Measurements from ENCODE around the gene KLHL5. TPM values are rescaled to one million over a fixed set of nuclear protein-coding genes. Genes with fewer than 3 reads are reported as not detected.

Gene KLHL5
- 60.8 and 86.6 TPM in 2 replicates for total RNA-seq

GRCh38 chr4:39062094-39062769, at the start of gene KLHL5:
KLHL5 (plus strand) TSS chr4:39062232; CDS start chr4:39062653, 421 bp downstream.

GRCh38 chr4:39032218-39033085, 29.6 kb upstream of the KLHL5 start, which contains the start of gene TMEM156:
TMEM156 (minus strand) TSS chr4:39032409; CDS start chr4:39032313, 96 bp downstream.

Other genes starting within 250 kb of the KLHL5 start
- gene TLR6, start 205.4 kb upstream of the KLHL5 start, total RNA-seq: 2.3 and 4.8 TPM in 2 replicates
- gene FAM114A1, start 194.4 kb upstream of the KLHL5 start, total RNA-seq: 149 and 225 TPM in 2 replicates
- 2.3 and 3.3 TPM in 2 replicates for gene TMEM156, start 29.8 kb upstream of the KLHL5 start, total RNA-seq
- 12.8 and 16.0 TPM in 2 replicates for gene WDR19, start 120.3 kb downstream of the KLHL5 start, total RNA-seq

All from vein endothelial cell (primary cell).